Activated CD8-positive, alpha-beta T cell treated with anti-CD3 and anti-CD28 coated beads for 36 hours (primary cell): ENCODE results near the gene CLSTN3. TPM values are rescaled to one million over a fixed set of nuclear protein-coding genes. Genes with fewer than 3 reads are reported as not detected.

Source experiments
- ATAC-seq: fragments of 200-7000 bp; cut with Tn5 transposase; one replicate; pipeline ENCODE4 v1.10.0; 2021; ENCODE audit warnings: mild to moderate bottlenecking, moderate library complexity
- CTCF ChIA-PET: fragments of 350-600 bp; sonication (Branson Sonifier 250); formaldehyde crosslinking; loops from one replicate; lab custom pipeline; 2021; ENCODE audit warnings: antibody characterized with exemption; lab: Charles Lee
- POLR2A ChIA-PET: fragments of 350-600 bp; sonication (Branson Sonifier 250); formaldehyde crosslinking; loops from one replicate; lab custom pipeline; 2021; ENCODE audit warnings: antibody characterized with exemption; lab: Charles Lee
- DNase-seq: peaks from one replicate; pipeline ENCODE4 v3.0.0-alpha.2; 2020
- H3K27ac Mint-ChIP-seq: one replicate; pipeline ENCODE4 v1.8.0; 2021; ENCODE audit warnings: mild to moderate bottlenecking, mixed read lengths
- H3K27me3 Mint-ChIP-seq: one replicate; pipeline ENCODE4 v1.8.0; 2021; ENCODE audit warnings: mixed read lengths
- H3K36me3 Mint-ChIP-seq: one replicate; pipeline ENCODE4 v1.8.0; 2021; ENCODE audit warnings: low read depth, mixed read lengths
- H3K4me1 Mint-ChIP-seq: one replicate; pipeline ENCODE4 v1.8.0; 2021; ENCODE audit warnings: low read depth, mixed read lengths
- H3K4me3 Mint-ChIP-seq: one replicate; pipeline ENCODE4 v1.8.0; 2021; ENCODE audit warnings: mild to moderate bottlenecking, moderate library complexity, mixed read lengths
- H3K9me3 Mint-ChIP-seq: one replicate; pipeline ENCODE4 v1.8.0; 2021; ENCODE audit warnings: mixed read lengths
- intact Hi-C: fragments of 100-400 bp; cut with micrococcal nuclease; formaldehyde crosslinking; loops from one replicate; pipeline ENCODE4 v1.10.0; 2022
- total RNA-seq, 2 experiments: library from RNA; stranded (reverse); gene quantifications; one replicate each; pipeline ENCODE4 v1.2.3, GENCODE V29; 2021
- TF ChIP-seq, protein P1 (sequence below): fragments of 200-600 bp; IDR thresholded peaks from one replicate; pipeline ENCODE4 v1.8.0; 2022; ENCODE audit warnings: antibody characterized with exemption, mild to moderate bottlenecking

Gene CLSTN3
- total RNA-seq, 2 experiments from 2014 or later = 29.0 to 30.8 TPM

GRCh38 chr12:7096979-7097378 is 33.2 kb upstream of the CLSTN3 start:
- ATAC-seq = no peak
- H3K36me3 Mint-ChIP-seq = peaks cover 4% of the 10 kb centered on the region
- DNase-seq = no peak
- no peaks in the 10 kb centered on the region for H3K27me3 Mint-ChIP-seq
- H3K9me3 Mint-ChIP-seq = no peaks in the 10 kb centered on the region
- TF ChIP-seq, protein P1, sequence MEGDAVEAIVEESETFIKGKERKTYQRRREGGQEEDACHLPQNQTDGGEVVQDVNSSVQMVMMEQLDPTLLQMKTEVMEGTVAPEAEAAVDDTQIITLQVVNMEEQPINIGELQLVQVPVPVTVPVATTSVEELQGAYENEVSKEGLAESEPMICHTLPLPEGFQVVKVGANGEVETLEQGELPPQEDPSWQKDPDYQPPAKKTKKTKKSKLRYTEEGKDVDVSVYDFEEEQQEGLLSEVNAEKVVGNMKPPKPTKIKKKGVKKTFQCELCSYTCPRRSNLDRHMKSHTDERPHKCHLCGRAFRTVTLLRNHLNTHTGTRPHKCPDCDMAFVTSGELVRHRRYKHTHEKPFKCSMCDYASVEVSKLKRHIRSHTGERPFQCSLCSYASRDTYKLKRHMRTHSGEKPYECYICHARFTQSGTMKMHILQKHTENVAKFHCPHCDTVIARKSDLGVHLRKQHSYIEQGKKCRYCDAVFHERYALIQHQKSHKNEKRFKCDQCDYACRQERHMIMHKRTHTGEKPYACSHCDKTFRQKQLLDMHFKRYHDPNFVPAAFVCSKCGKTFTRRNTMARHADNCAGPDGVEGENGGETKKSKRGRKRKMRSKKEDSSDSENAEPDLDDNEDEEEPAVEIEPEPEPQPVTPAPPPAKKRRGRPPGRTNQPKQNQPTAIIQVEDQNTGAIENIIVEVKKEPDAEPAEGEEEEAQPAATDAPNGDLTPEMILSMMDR = no peak
- H3K4me3 Mint-ChIP-seq = no peak overlapping the region
- H3K27ac Mint-ChIP-seq = no peak overlapping the region
- POLR2A ChIA-PET = interaction anchor here (0.9 to 2.1 kb wide), 2 partner anchors 11 to 13 kb away, joined by 3 to 5 read pairs; no protein-coding TSS in a partner anchor
- intact Hi-C loops = no loop called here
- CTCF ChIA-PET = interaction anchor here (1.3 to 1.5 kb wide), 3 partner anchors 9 to 79 kb away, joined by 3 to 4 read pairs (median 3); partner anchors contain the start of gene LPCAT3
- peaks cover 4% of the 10 kb centered on the region for H3K4me1 Mint-ChIP-seq

- DNase-seq = no peak
- no peak overlapping the region for H3K27ac Mint-ChIP-seq
- ChIA-PET POLR2A (interaction anchor here (0.8 to 1.1 kb wide), 2 partner anchors 9 to 156 kb away, joined by 3 read pairs; partner anchors contain the start of genes C12orf57 and RNU7-1), CTCF (interaction anchor here (1.2 to 1.6 kb wide), 2 partner anchors 9 to 12 kb away, joined by 7 to 8 read pairs; partner anchors contain the start of gene C1RL)
- TF ChIP-seq, protein P1 = no peak
- intact Hi-C loops = no loop called here
- H3K36me3 Mint-ChIP-seq = peaks cover 7% of the 10 kb centered on the region
- H3K4me3 Mint-ChIP-seq = no peak overlapping the region
- ATAC-seq = no peak
- H3K9me3 Mint-ChIP-seq = no peaks in the 10 kb centered on the region
- peaks cover 3% of the 10 kb centered on the region for H3K4me1 Mint-ChIP-seq
- no peaks in the 10 kb centered on the region for H3K27me3 Mint-ChIP-seq
Measured at GRCh38 chr12:7099290-7099996, 30.7 kb upstream of the CLSTN3 start.

DNA sequence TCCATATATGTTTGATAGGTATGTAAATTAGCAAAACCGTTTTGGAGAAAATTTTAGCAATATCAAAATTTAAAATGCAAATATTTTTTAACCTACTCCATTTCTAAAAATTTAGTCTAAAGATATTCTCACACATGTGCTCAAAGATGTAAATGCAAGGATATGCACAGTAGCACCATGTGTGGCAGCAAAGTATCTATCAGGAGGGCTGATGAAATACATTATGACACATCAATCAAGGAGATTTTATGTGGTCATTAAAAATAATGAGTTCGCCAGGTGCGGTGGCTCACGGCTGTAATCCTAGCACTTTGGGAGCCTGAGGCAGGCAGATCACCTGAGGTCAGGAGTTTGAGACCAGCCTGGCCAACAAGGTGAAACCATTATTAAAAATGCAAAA is 29.9 kb upstream of the CLSTN3 start:
- Mint-ChIP-seq H3K36me3 (peaks cover 11% of the 10 kb centered on the region), H3K27ac (no peak overlapping the region), H3K4me1 (peaks cover 6% of the 10 kb centered on the region), H3K27me3 (no peaks in the 10 kb centered on the region), H3K4me3 (no peak overlapping the region), H3K9me3 (no peaks in the 10 kb centered on the region)
- CTCF ChIA-PET = interaction anchor here (1.6 to 3.3 kb wide), 2 partner anchors 9 to 12 kb away, joined by 7 to 21 read pairs; partner anchors contain the start of gene C1RL
- ATAC-seq (no peak), DNase-seq (no peak)
- intact Hi-C loops = loop anchor here (10.0 kb wide), 1 partner anchor 155 kb away; the partner anchor contains the start of genes C12orf57 and RNU7-1
- POLR2A ChIA-PET = no interaction called here
- TF ChIP-seq, protein P1 = no peak

DNA sequence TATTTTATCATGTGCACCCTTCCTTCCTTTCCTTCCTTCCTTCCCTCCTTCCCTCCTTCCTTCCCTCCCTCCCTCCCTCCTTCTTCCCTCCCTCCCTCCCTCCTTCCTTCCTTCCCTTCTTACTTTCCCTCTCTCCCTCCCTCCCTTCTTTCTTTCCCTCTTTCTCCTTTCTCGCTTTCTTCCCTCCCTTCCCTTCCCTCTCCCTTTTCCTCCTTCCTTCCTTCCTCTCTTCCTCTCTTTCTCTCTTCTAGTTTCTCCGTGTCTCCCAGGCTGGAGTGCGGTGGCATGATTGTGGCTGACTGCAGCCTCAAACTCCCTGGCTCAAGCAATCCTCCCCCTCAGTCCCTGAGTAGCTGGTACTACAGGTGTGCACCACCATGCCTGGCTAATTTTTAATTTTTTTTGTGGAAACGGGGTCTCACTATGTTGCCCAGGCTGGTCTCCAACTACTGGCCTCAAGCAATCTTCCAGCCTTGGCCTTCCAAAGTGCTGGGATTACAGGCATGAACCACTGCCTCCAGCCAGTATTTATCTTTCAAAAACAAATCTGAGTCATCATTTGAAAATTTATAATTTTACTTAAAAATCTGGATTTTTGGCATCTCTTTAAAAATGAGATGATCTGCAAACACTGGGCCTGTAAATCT is 29.0 kb upstream of the CLSTN3 start:
- H3K27ac Mint-ChIP-seq = no peak overlapping the region
- intact Hi-C loops = loop anchor here (10.0 kb wide), 1 partner anchor 156 kb away; the partner anchor contains the start of genes C12orf57 and RNU7-1
- no peak overlapping the region for H3K4me3 Mint-ChIP-seq
- ChIA-PET CTCF (interaction anchor here (3.3 kb wide), 1 partner anchor 11 kb away, joined by 21 read pairs; no protein-coding TSS in a partner anchor), POLR2A (interaction anchor here (1.2 to 2.2 kb wide), 2 partner anchors 33 to 157 kb away, joined by 3 to 7 read pairs; partner anchors contain the start of genes C12orf57 and RNU7-1)
- H3K4me1 Mint-ChIP-seq = peaks cover 12% of the 10 kb centered on the region
- DNase-seq = no peak
- no peaks in the 10 kb centered on the region for H3K27me3 Mint-ChIP-seq
- H3K9me3 Mint-ChIP-seq = peaks cover 8% of the 10 kb centered on the region
- peaks cover 20% of the 10 kb centered on the region for H3K36me3 Mint-ChIP-seq
- no peak for ATAC-seq
- TF ChIP-seq, protein P1 = no peak
